T-helper 2 cell treated with Interferon-gamma antibody and Interleukin-4, amounts not matched to agents 5 μg/mL and 100 μg/mL, for 36 hours (primary cell): ENCODE measurements around the gene TLCD3B.

Source experiments
- DNase-seq: peaks from one replicate; pipeline ENCODE4 v3.0.0; 2021; ENCODE audit warnings: low spot score
- H3K27ac Mint-ChIP-seq: one replicate; pipeline ENCODE4 v1.8.0; 2021; ENCODE audit warnings: mild to moderate bottlenecking, mixed read lengths
- H3K27me3 Mint-ChIP-seq: one replicate; pipeline ENCODE4 v1.8.0; 2021; ENCODE audit warnings: low read depth, mixed read lengths
- H3K36me3 Mint-ChIP-seq: one replicate; pipeline ENCODE4 v1.8.0; 2021; ENCODE audit warnings: low read depth, mixed read lengths
- H3K4me1 Mint-ChIP-seq: one replicate; pipeline ENCODE4 v1.8.0; 2021; ENCODE audit warnings: low read depth, mixed read lengths
- H3K4me3 Mint-ChIP-seq: one replicate; pipeline ENCODE4 v1.8.0; 2022; ENCODE audit warnings: mild to moderate bottlenecking, moderate library complexity, mixed read lengths
- H3K9me3 Mint-ChIP-seq: one replicate; pipeline ENCODE4 v1.8.0; 2021; ENCODE audit warnings: mixed read lengths

Gene TLCD3B

GRCh38 chr16:30009990-30010843 is 20.9 kb downstream of the TLCD3B start:
- peaks cover 40% of the 10 kb centered on the region for H3K27me3 Mint-ChIP-seq
- H3K4me3 Mint-ChIP-seq: peak overlapping the region; percentile 72

GRCh38 chr16:30009085-30009862 is 21.8 kb downstream of the TLCD3B start:
- peaks cover 4% of the 10 kb centered on the region for H3K4me1 Mint-ChIP-seq
- peaks cover 2% of the 10 kb centered on the region for H3K36me3 Mint-ChIP-seq
- no peak for DNase-seq
- peak overlapping the region; percentile 24 for H3K4me3 Mint-ChIP-seq
- H3K27me3 Mint-ChIP-seq: peaks cover 35% of the 10 kb centered on the region
- H3K9me3 Mint-ChIP-seq: no peaks in the 10 kb centered on the region
- no peak overlapping the region for H3K27ac Mint-ChIP-seq

More at GRCh38 chr16:30009990-30010843, 20.9 kb downstream of the TLCD3B start:
- Mint-ChIP-seq H3K27ac (no peak overlapping the region), H3K36me3 (peaks cover 2% of the 10 kb centered on the region), H3K4me1 (peaks cover 4% of the 10 kb centered on the region), H3K9me3 (no peaks in the 10 kb centered on the region)
- DNase-seq: no peak

GRCh38 chr16:30007378-30007895 is 23.6 kb downstream of the TLCD3B start:
- Mint-ChIP-seq H3K4me3 (no peak overlapping the region), H3K27ac (no peak overlapping the region), H3K9me3 (no peaks in the 10 kb centered on the region), H3K27me3 (peaks cover 26% of the 10 kb centered on the region), H3K36me3 (peaks cover 8% of the 10 kb centered on the region), H3K4me1 (peaks cover 4% of the 10 kb centered on the region)
- no peak for DNase-seq

- peaks cover 14% of the 10 kb centered on the region for H3K36me3 Mint-ChIP-seq
- H3K4me1 Mint-ChIP-seq: peaks cover 2% of the 10 kb centered on the region
- H3K4me3 Mint-ChIP-seq: no peak overlapping the region
- peaks cover 20% of the 10 kb centered on the region for H3K27me3 Mint-ChIP-seq
- H3K9me3 Mint-ChIP-seq: no peaks in the 10 kb centered on the region
- H3K27ac Mint-ChIP-seq: no peak overlapping the region
- no peak for DNase-seq
Measured at GRCh38 chr16:30006659-30007377, 24.3 kb downstream of the TLCD3B start.

GRCh38 chr16:30006095-30006473 is 25.0 kb downstream of the TLCD3B start:
- peaks cover 15% of the 10 kb centered on the region for H3K36me3 Mint-ChIP-seq
- peaks cover 2% of the 10 kb centered on the region for H3K4me1 Mint-ChIP-seq
- peaks cover 16% of the 10 kb centered on the region for H3K27me3 Mint-ChIP-seq
- H3K27ac Mint-ChIP-seq: no peak overlapping the region
- DNase-seq: no peak
- no peaks in the 10 kb centered on the region for H3K9me3 Mint-ChIP-seq
- no peak overlapping the region for H3K4me3 Mint-ChIP-seq

GRCh38 chr16:30005341-30006094 is 25.6 kb downstream of the TLCD3B start:
- peaks cover 1% of the 10 kb centered on the region for H3K4me1 Mint-ChIP-seq
- H3K4me3 Mint-ChIP-seq: no peak overlapping the region
- H3K27me3 Mint-ChIP-seq: peaks cover 14% of the 10 kb centered on the region
- H3K27ac Mint-ChIP-seq: no peak overlapping the region
- peaks cover 16% of the 10 kb centered on the region for H3K36me3 Mint-ChIP-seq
- DNase-seq: no peak
- H3K9me3 Mint-ChIP-seq: no peaks in the 10 kb centered on the region

- H3K4me1 Mint-ChIP-seq: no peaks in the 10 kb centered on the region
- H3K27me3 Mint-ChIP-seq: peaks cover 8% of the 10 kb centered on the region
- peaks cover 18% of the 10 kb centered on the region for H3K36me3 Mint-ChIP-seq
- H3K9me3 Mint-ChIP-seq: no peaks in the 10 kb centered on the region
- no peak overlapping the region for H3K4me3 Mint-ChIP-seq
- H3K27ac Mint-ChIP-seq: no peak overlapping the region
- DNase-seq: no peak
Measured at GRCh38 chr16:30004811-30005242, 26.2 kb downstream of the TLCD3B start.

- no peak for DNase-seq
- Mint-ChIP-seq H3K27ac (no peak overlapping the region), H3K27me3 (peaks cover 7% of the 10 kb centered on the region), H3K9me3 (no peaks in the 10 kb centered on the region), H3K4me3 (no peak overlapping the region), H3K4me1 (no peaks in the 10 kb centered on the region), H3K36me3 (peaks cover 22% of the 10 kb centered on the region)
Measured at GRCh38 chr16:30004424-30004776, 26.7 kb downstream of the TLCD3B start.

GRCh38 chr16:30003670-30004423 is 27.2 kb downstream of the TLCD3B start:
- Mint-ChIP-seq H3K9me3 (no peaks in the 10 kb centered on the region), H3K4me3 (no peak overlapping the region), H3K4me1 (no peaks in the 10 kb centered on the region), H3K27me3 (peaks cover 3% of the 10 kb centered on the region), H3K27ac (peak overlapping the region; percentile 4), H3K36me3 (peaks cover 26% of the 10 kb centered on the region)
- no peak for DNase-seq

GRCh38 chr16:30002614-30003346 is 28.3 kb downstream of the TLCD3B start:
- no peak overlapping the region for H3K4me3 Mint-ChIP-seq
- H3K27me3 Mint-ChIP-seq: no peaks in the 10 kb centered on the region
- peaks cover 33% of the 10 kb centered on the region for H3K36me3 Mint-ChIP-seq
- no peak for DNase-seq
- no peak overlapping the region for H3K27ac Mint-ChIP-seq
- H3K4me1 Mint-ChIP-seq: no peaks in the 10 kb centered on the region
- no peaks in the 10 kb centered on the region for H3K9me3 Mint-ChIP-seq

- Mint-ChIP-seq H3K4me3 (no peak overlapping the region), H3K9me3 (no peaks in the 10 kb centered on the region), H3K36me3 (peaks cover 41% of the 10 kb centered on the region), H3K27ac (no peak overlapping the region), H3K4me1 (peaks cover 5% of the 10 kb centered on the region), H3K27me3 (no peaks in the 10 kb centered on the region)
- DNase-seq: no peak
Measured at GRCh38 chr16:30000735-30001631, 30.1 kb downstream of the TLCD3B start.
